Tibial nerve (tissue), 4 donors: ENCODE data around the gene ZWILCH. TPM values are rescaled to one million over a fixed set of nuclear protein-coding genes. Genes with fewer than 3 reads are reported as not detected.

Experiments
- DNase-seq, 2 donors: peaks; one replicate each; pipeline ENCODE4 v3.0.0-alpha.2; 2019; ENCODE audit warnings: low spot score in 2 of 2
- H3K27ac ChIP-seq, 4 donors: fragments of 200-600 bp; sonication (generic) in 3 of 4; one replicate each; pipeline ENCODE4 v1.5.1; 2017 to 2019; ENCODE audit warnings: mild to moderate bottlenecking in 1 of 4
- H3K27me3 ChIP-seq, 2 donors: fragments of 200-600 bp; sonication (generic) in 1 of 2; one replicate each; pipeline versions ENCODE4 v1.5.1 to v1.6.0; 2017 to 2019
- H3K36me3 ChIP-seq, 3 donors: fragments of 200-600 bp; sonication (generic); one replicate each; pipeline ENCODE4 v1.5.1; 2018 to 2019
- H3K4me1 ChIP-seq, 4 donors: fragments of 200-600 bp; sonication (generic) in 3 of 4; one replicate each; pipeline ENCODE4 v1.5.1; 2017 to 2019
- H3K4me3 ChIP-seq, 4 donors: fragments of 200-600 bp; sonication (generic) in 3 of 4; one replicate each; pipeline ENCODE4 v1.5.1; 2017 to 2019; ENCODE audit warnings: mild to moderate bottlenecking in 1 of 4, moderate library complexity in 1 of 4
- H3K9me3 ChIP-seq, 4 donors: fragments of 200-600 bp; sonication (generic) in 3 of 4; one replicate each; pipeline ENCODE4 v1.5.1; 2017 to 2019
- CTCF ChIP-seq, 5 experiments: fragments of 200-600 bp in 3 of 5; fragments of 450-650 bp in 2 of 5; sonication (generic) in 3 of 5; IDR thresholded peaks; one replicate each; pipeline ENCODE4 v1.5.1; 2016 to 2019; ENCODE audit warnings: antibody characterized with exemption in 5 of 5, mild to moderate bottlenecking in 3 of 5, moderate library complexity in 2 of 5
- EP300 ChIP-seq, 2 donors: sonication (generic); formaldehyde crosslinking; IDR thresholded peaks; one replicate each; pipeline ENCODE4 v1.6.1; 2017; ENCODE audit warnings: antibody characterized with exemption in 2 of 2, mild to moderate bottlenecking in 1 of 2
- POLR2A ChIP-seq, 2 donors: fragments of 450-650 bp; IDR thresholded peaks; one replicate each; pipeline ENCODE4 v1.6.1; 2017; ENCODE audit warnings: antibody characterized with exemption in 2 of 2, mild to moderate bottlenecking in 2 of 2, moderate library complexity in 2 of 2
- WGBS, 2 donors: methylation state at CpG; one replicate each; pipeline ENCODE4 v1.1.5; 2018; 5-methylcytosine and 5-hydroxymethylcytosine counted together
- total RNA-seq, 4 donors: library from RNA; depleted of rRNA; stranded (reverse); fragments of >200 nt; gene quantifications; one replicate each; pipeline ENCODE4 v1.1.0, GENCODE V29; 2016

Gene ZWILCH
- total RNA-seq, 4 donors from 2014 or later: 4.1 to 5.5 (median 4.2) TPM

GRCh38 chr15:66515901-66516322 is 10.8 kb downstream of the ZWILCH start:
- 100% methylated on average over 2 of the region's 2 CpGs for WGBS, 2 donors
- no peak overlapping the region for H3K27ac ChIP-seq
- H3K4me3 ChIP-seq: no peak overlapping the region
- peaks cover 0 to 55% (median 0%) of the 10 kb centered on the region in 3 donors for H3K36me3 ChIP-seq
- no peaks in the 10 kb centered on the region for H3K27me3 ChIP-seq
- H3K4me1 ChIP-seq: no peaks in the 10 kb centered on the region
- TF ChIP-seq EP300 (IDR thresholded peaks at IDR 0.05): no peak
- no peak for TF ChIP-seq CTCF (IDR thresholded peaks at IDR 0.05)
- TF ChIP-seq POLR2A (IDR thresholded peaks at IDR 0.05): no peak
- no peak for DNase-seq
- no peaks in the 10 kb centered on the region for H3K9me3 ChIP-seq

- Histone ChIP-seq H3K36me3 (peaks cover 0 to 56% (median 0%) of the 10 kb centered on the region in 3 donors), H3K4me3 (no peak overlapping the region), H3K27me3 (no peaks in the 10 kb centered on the region), H3K27ac (no peak overlapping the region), H3K9me3 (no peaks in the 10 kb centered on the region), H3K4me1 (no peaks in the 10 kb centered on the region)
- no peak for TF ChIP-seq CTCF (IDR thresholded peaks at IDR 0.05)
- no peak for TF ChIP-seq POLR2A (IDR thresholded peaks at IDR 0.05)
- TF ChIP-seq EP300 (IDR thresholded peaks at IDR 0.05): no peak
- no peak for DNase-seq
- 89 to 93% methylated on average over 3 of the region's 3 CpGs for WGBS, 2 donors
Observed at GRCh38 chr15:66523926-66524325, 18.8 kb downstream of the ZWILCH start.

GRCh38 chr15:66524838-66525237 is 19.7 kb downstream of the ZWILCH start:
- no peak overlapping the region for H3K27ac ChIP-seq
- no peak for DNase-seq
- peaks cover 0 to 54% (median 3%) of the 10 kb centered on the region in 3 donors for H3K36me3 ChIP-seq
- no peaks in the 10 kb centered on the region for H3K4me1 ChIP-seq
- TF ChIP-seq CTCF (IDR thresholded peaks at IDR 0.05) (no peak), POLR2A (IDR thresholded peaks at IDR 0.05) (no peak), EP300 (IDR thresholded peaks at IDR 0.05) (no peak)
- H3K4me3 ChIP-seq: no peak overlapping the region
- no peaks in the 10 kb centered on the region for H3K27me3 ChIP-seq
- 90 to 94% methylated on average over 4 of the region's 4 CpGs for WGBS, 2 donors
- no peaks in the 10 kb centered on the region for H3K9me3 ChIP-seq

GRCh38 chr15:66535056-66535455 is 29.9 kb downstream of the ZWILCH start:
- Histone ChIP-seq H3K27me3 (no peaks in the 10 kb centered on the region), H3K9me3 (no peaks in the 10 kb centered on the region), H3K27ac (no peak overlapping the region), H3K36me3 (peaks cover 0 to 49% (median 0%) of the 10 kb centered on the region in 3 donors), H3K4me3 (no peak overlapping the region), H3K4me1 (no peaks in the 10 kb centered on the region)
- DNase-seq: no peak
- TF ChIP-seq EP300 (IDR thresholded peaks at IDR 0.05): no peak
- no peak for TF ChIP-seq CTCF (IDR thresholded peaks at IDR 0.05)
- WGBS, 2 donors: 95 to 96% methylated on average over 9 of the region's 9 CpGs

- no peak overlapping the region for H3K4me3 ChIP-seq
- H3K27ac ChIP-seq: no peak overlapping the region
- H3K27me3 ChIP-seq: no peaks in the 10 kb centered on the region
- no peak for DNase-seq
- H3K36me3 ChIP-seq: peaks cover 0 to 63% (median 0%) of the 10 kb centered on the region in 3 donors
- H3K4me1 ChIP-seq: no peaks in the 10 kb centered on the region
- 99 to 100% methylated on average over 4 of the region's 4 CpGs for WGBS, 2 donors
- TF ChIP-seq POLR2A (IDR thresholded peaks at IDR 0.05): no peak
- no peaks in the 10 kb centered on the region for H3K9me3 ChIP-seq
Observed at GRCh38 chr15:66542896-66543295, 37.8 kb downstream of the ZWILCH start.

GRCh38 chr15:66545255-66545654 is 40.1 kb downstream of the ZWILCH start:
- no peak for DNase-seq
- H3K27me3 ChIP-seq: no peaks in the 10 kb centered on the region
- no peak for TF ChIP-seq POLR2A (IDR thresholded peaks at IDR 0.05)
- no peak for TF ChIP-seq CTCF (IDR thresholded peaks at IDR 0.05)
- TF ChIP-seq EP300 (IDR thresholded peaks at IDR 0.05): no peak
- WGBS, 2 donors: 88 to 100% methylated on average over 1 of the region's 1 CpG
- H3K27ac ChIP-seq: no peak overlapping the region
- H3K9me3 ChIP-seq: no peaks in the 10 kb centered on the region
- no peak overlapping the region for H3K4me3 ChIP-seq
- no peaks in the 10 kb centered on the region for H3K4me1 ChIP-seq
- H3K36me3 ChIP-seq: peaks cover 0 to 53% (median 0%) of the 10 kb centered on the region in 3 donors
